IMR-90 (cell line): ENCODE measurements around the gene ERLIN1. TPM values are rescaled to one million over a fixed set of nuclear protein-coding genes. Genes with fewer than 3 reads are reported as not detected.

Source experiments
- ATAC-seq: fragments of 200-7000 bp; cut with Tn5 transposase; 2 replicates; pipeline ENCODE4 v1.9.1; 2020; ENCODE audit warnings: low read depth, mild to moderate bottlenecking, moderate library complexity
- BruUV-seq: library from RNA; stranded (reverse); fragments of 400-500 nt; replicated peaks from 2 replicates; lab custom pipeline; 2021; lab: Mats Ljungman, UMichigan
- CTCF ChIA-PET: fragments of 300-600 bp; formaldehyde crosslinking; extraction: SDS; loops from one replicate; lab custom pipeline; 2021; ENCODE audit warnings: antibody characterized with exemption; lab: Yijun Ruan, JAX
- POLR2A ChIA-PET: fragments of 300-600 bp; sonication (Branson Sonifier 250); formaldehyde crosslinking; loops from one replicate; lab custom pipeline; 2022; ENCODE audit warnings: antibody characterized with exemption; ENCODE audit not compliant: unreplicated experiment; lab: Charles Lee
- DNase-seq: peaks from one replicate; pipeline ENCODE4 v3.0.0; 2013
- H2AFZ ChIP-seq: replicated peaks from 2 replicates; pipeline ENCODE3; 2013; ENCODE audit warnings: low read length, mild to moderate bottlenecking; ENCODE audit not compliant: poor library complexity
- H2AK5ac ChIP-seq: 2 replicates; pipeline ENCODE4 v1.6.1; 2013; ENCODE audit warnings: low read depth, low read length, inconsistent platforms
- H2AK9ac ChIP-seq: replicated peaks from 2 replicates; pipeline ENCODE3; 2013; ENCODE audit warnings: mild to moderate bottlenecking, low read depth, low read length, moderate library complexity; ENCODE audit not compliant: poor library complexity
- H2BK120ac ChIP-seq: 2 replicates; pipeline ENCODE4 v1.6.1; 2013; ENCODE audit warnings: low read depth, low read length, inconsistent platforms
- H2BK15ac ChIP-seq: 3 replicates; pipeline ENCODE4 v1.6.1; 2013; ENCODE audit warnings: low read depth, low read length, inconsistent platforms
- H2BK20ac ChIP-seq: 2 replicates; pipeline ENCODE4 v1.6.1; 2013; ENCODE audit warnings: low read depth, mild to moderate bottlenecking, inconsistent platforms, low read length, moderate library complexity
- H2BK5ac ChIP-seq: 2 replicates; pipeline ENCODE4 v1.6.1; 2013; ENCODE audit warnings: mild to moderate bottlenecking, low read depth, low read length, inconsistent platforms; ENCODE audit not compliant: poor library complexity, severe bottlenecking
- H3K14ac ChIP-seq: replicated peaks from 2 replicates; pipeline ENCODE4 v1.6.1; 2013; ENCODE audit warnings: low read depth, low read length, inconsistent platforms
- H3K18ac ChIP-seq: 2 replicates; pipeline ENCODE4 v1.6.1; 2013; ENCODE audit warnings: low read depth, low read length, control low read depth
- H3K23ac ChIP-seq: 2 replicates; pipeline ENCODE4 v1.6.1; 2013; ENCODE audit warnings: low read depth, low read length, inconsistent platforms
- H3K27ac ChIP-seq: 2 replicates; pipeline ENCODE4 v1.5.1; 2013; ENCODE audit warnings: mild to moderate bottlenecking, control low read depth, low read length; ENCODE audit not compliant: insufficient read depth
- H3K27me3 ChIP-seq: 2 replicates; pipeline ENCODE4 v1.6.1; 2013; ENCODE audit warnings: low read length; ENCODE audit not compliant: control insufficient read depth, insufficient read depth
- H3K36me3 ChIP-seq: 2 replicates; pipeline ENCODE4 v1.6.1; 2013; ENCODE audit warnings: low read length, mixed read lengths; ENCODE audit not compliant: control insufficient read depth, insufficient read depth
- H3K4ac ChIP-seq: 2 replicates; pipeline ENCODE4 v1.6.1; 2013; ENCODE audit warnings: low read depth, low read length, inconsistent platforms
- H3K4me1 ChIP-seq: 2 replicates; pipeline ENCODE4 v1.6.1; 2013; ENCODE audit warnings: low read length, mixed read lengths; ENCODE audit not compliant: control insufficient read depth, insufficient read depth
- H3K4me2 ChIP-seq: 2 replicates; pipeline ENCODE4 v1.6.1; 2013; ENCODE audit warnings: low read depth, mild to moderate bottlenecking, control low read depth, low read length, moderate library complexity
- H3K4me3 ChIP-seq: 2 replicates; pipeline ENCODE4 v1.5.1; 2013; ENCODE audit warnings: low read depth, mild to moderate bottlenecking, control low read depth, low read length, moderate library complexity; ENCODE audit not compliant: insufficient read depth
- H3K56ac ChIP-seq: 2 replicates; pipeline ENCODE4 v1.6.1; 2013; ENCODE audit warnings: low read length, inconsistent platforms; ENCODE audit not compliant: insufficient read depth; ENCODE audit errors: extremely low read depth
- H3K79me1 ChIP-seq, 2 experiments: 2 replicates each; pipeline ENCODE4 v1.6.1; 2013; ENCODE audit warnings: low read length in 2 of 2, inconsistent platforms in 1 of 2, low read depth in 1 of 2
- H3K9ac ChIP-seq: 2 replicates; pipeline ENCODE4 v1.6.1; 2013; ENCODE audit warnings: low read depth, low read length, control low read depth
- H3K9me1 ChIP-seq: 2 replicates; pipeline ENCODE4 v1.6.1; 2013; ENCODE audit warnings: low read length, inconsistent platforms; ENCODE audit not compliant: insufficient read depth
- H3K9me3 ChIP-seq: 2 replicates; pipeline ENCODE4 v1.6.1; 2013; ENCODE audit warnings: low read length; ENCODE audit not compliant: control insufficient read depth, insufficient read depth
- H4K20me1 ChIP-seq: 2 replicates; pipeline ENCODE4 v1.6.1; 2013; ENCODE audit warnings: low read length, inconsistent platforms; ENCODE audit not compliant: insufficient read depth
- H4K5ac ChIP-seq: 2 replicates; pipeline ENCODE4 v1.6.1; 2013; ENCODE audit warnings: mild to moderate bottlenecking, low read depth, low read length, control low read depth
- H4K8ac ChIP-seq, 2 experiments: 2 replicates each; pipeline ENCODE4 v1.6.1; 2013; ENCODE audit warnings: low read depth in 2 of 2, low read length in 2 of 2, control low read depth in 1 of 2, inconsistent platforms in 1 of 2
- H4K91ac ChIP-seq: 2 replicates; pipeline ENCODE4 v1.6.1; 2013; ENCODE audit warnings: low read depth, low read length, inconsistent platforms; ENCODE audit not compliant: insufficient read depth
- BHLHE40 ChIP-seq: fragments of 150-350 bp; IDR thresholded peaks from 2 replicates; pipeline ENCODE4 v1.6.1; 2016; ENCODE audit warnings: mild to moderate bottlenecking, low read depth, low read length
- CEBPB ChIP-seq: IDR thresholded peaks from 2 replicates; pipeline ENCODE4 v1.6.1; 2012; ENCODE audit warnings: low read depth, low read length, improper control_type of control experiment
- CHD1 ChIP-seq: IDR thresholded peaks from 2 replicates; pipeline ENCODE4 v1.6.1; 2012; ENCODE audit warnings: low read depth, low read length, improper control_type of control experiment
- CTCF ChIP-seq: conservative IDR thresholded peaks from 2 replicates; pipeline ENCODE4 v1.5.1; 2012; ENCODE audit warnings: mild to moderate bottlenecking, low read depth, low read length, improper control_type of control experiment
- ELK1 ChIP-seq: fragments of 150-350 bp; IDR thresholded peaks from 2 replicates; pipeline ENCODE4 v1.6.1; 2016; ENCODE audit warnings: low read depth, mild to moderate bottlenecking, low read length, moderate library complexity, borderline replicate concordance
- FOS ChIP-seq: fragments of 150-350 bp; IDR thresholded peaks from 2 replicates; pipeline ENCODE4 v1.6.1; 2016; ENCODE audit warnings: low read depth, low read length
- MAFK ChIP-seq: IDR thresholded peaks from 2 replicates; pipeline ENCODE4 v1.6.1; 2012; ENCODE audit warnings: low read depth, low read length, improper control_type of control experiment
- MAZ ChIP-seq: IDR thresholded peaks from 2 replicates; pipeline ENCODE4 v1.6.1; 2012; ENCODE audit warnings: low read depth, mild to moderate bottlenecking, low read length, improper control_type of control experiment, moderate library complexity, borderline replicate concordance
- MXI1 ChIP-seq: IDR thresholded peaks from 2 replicates; pipeline ENCODE4 v1.6.1; 2012; ENCODE audit warnings: low read depth, mild to moderate bottlenecking, low read length, moderate library complexity, borderline replicate concordance
- NFE2L2 ChIP-seq: fragments of 150-350 bp; IDR thresholded peaks from 2 replicates; pipeline ENCODE4 v1.6.1; 2016; ENCODE audit warnings: low read depth, mild to moderate bottlenecking, low read length
- POLR2A ChIP-seq: IDR thresholded peaks from 2 replicates; pipeline ENCODE4 v1.6.1; 2012; ENCODE audit warnings: mild to moderate bottlenecking, low read depth, low read length
- RCOR1 ChIP-seq: IDR thresholded peaks from 2 replicates; pipeline ENCODE4 v1.6.1; 2012; ENCODE audit warnings: mild to moderate bottlenecking, low read length, improper control_type of control experiment; ENCODE audit not compliant: insufficient replicate concordance
- RFX5 ChIP-seq: IDR thresholded peaks from 2 replicates; pipeline ENCODE4 v1.8.0; 2012; ENCODE audit warnings: low read depth, mild to moderate bottlenecking, low read length, moderate library complexity
- SMC3 ChIP-seq: fragments of 150-350 bp; IDR thresholded peaks from 2 replicates; pipeline ENCODE4 v1.6.1; 2016; ENCODE audit warnings: low read depth, mild to moderate bottlenecking, antibody characterized with exemption, low read length, moderate library complexity
- USF2 ChIP-seq: fragments of 150-350 bp; IDR thresholded peaks from 2 replicates; pipeline ENCODE4 v1.6.1; 2017; ENCODE audit warnings: mild to moderate bottlenecking, antibody characterized with exemption, low read length, low read depth
- WGBS, 2 experiments: methylation state at CpG; one replicate each; pipeline versions ENCODE4 v1.1.5 to v1.1.7; 2013; ENCODE audit warnings: missing lambda C conversion rate in 2 of 2; ENCODE audit not compliant: insufficient read length in 1 of 2; ENCODE audit errors: extremely low coverage in 2 of 2; 5-methylcytosine and 5-hydroxymethylcytosine counted together
- dilution Hi-C: fragments of 300-500 bp; cut with HindIII; formaldehyde crosslinking; loops from one replicate; pipeline ENCODE4 v1.14.3; 2018; ENCODE audit warnings: low sequenced_read_pairs; ENCODE audit not compliant: unreplicated experiment
- in situ Hi-C: fragments of 300-500 bp; cut with MboI; formaldehyde crosslinking; loops from 3 replicates; pipeline ENCODE4 v1.14.3; 2019; ENCODE audit warnings: low sequenced_read_pairs, inconsistent platforms, mixed read lengths
- intact Hi-C: fragments of 100-400 bp; cut with micrococcal nuclease; formaldehyde crosslinking; loops from 2 replicates; pipeline ENCODE4 v1.10.0; 2022
- polyA plus RNA-seq, 3 experiments: library from polyadenylated mRNA; depleted of rRNA; stranded (reverse); fragments of >200 nt; gene quantifications; 2 replicates each; pipeline ENCODE4 v1.2.3, GENCODE V29; 2012; ENCODE audit warnings: low replicate concordance in 1 of 3
- total RNA-seq: library from RNA; depleted of rRNA; stranded (reverse); fragments of >200 nt; gene quantifications from 2 replicates; pipeline ENCODE4 v1.2.3, GENCODE V29; 2012

The ERLIN1 gene
- total and polyA plus RNA-seq, 2 of the 4 experiments (the other 2 are of a cell fraction): 31.5 to 33.9 TPM

GRCh38 chr10:100151723-100152300 lies 34.0 kb downstream of the ERLIN1 start:
- no peak overlapping the region for H3K23ac ChIP-seq
- no peak overlapping the region for H3K14ac ChIP-seq
- in situ Hi-C loops: no loop called here
- H4K91ac ChIP-seq: no peak overlapping the region
- peaks cover 23% of the 10 kb centered on the region for H3K36me3 ChIP-seq
- DNase-seq: no peak
- no TSS peak for BruUV-seq
- no peak overlapping the region for H3K4me3 ChIP-seq
- no peak overlapping the region for H3K18ac ChIP-seq
- H3K56ac ChIP-seq: no peak overlapping the region
- no peak overlapping the region for H2BK20ac ChIP-seq
- ChIA-PET CTCF (no interaction called here), POLR2A (no interaction called here)
- H4K8ac ChIP-seq: no peak overlapping the region
- H4K20me1 ChIP-seq: no peaks in the 10 kb centered on the region
- H3K79me1 ChIP-seq: peaks cover 5 to 6% of the 10 kb centered on the region in 2 experiments; a peak in 2 of 4 replicates
- no peak overlapping the region for H2BK5ac ChIP-seq
- no peaks in the 10 kb centered on the region for H3K4me1 ChIP-seq
- H2BK120ac ChIP-seq: no peak overlapping the region
- dilution Hi-C loops: no loop called here
- no peak overlapping the region for H2BK15ac ChIP-seq
- H3K9me3 ChIP-seq: no peaks in the 10 kb centered on the region
- intact Hi-C loops: no loop called here
- H3K27me3 ChIP-seq: no peaks in the 10 kb centered on the region
- no CpG with 5 or more reads among the region's 6 CpGs for WGBS, 2 experiments
- H3K9ac ChIP-seq: no peak overlapping the region
- H3K4me2 ChIP-seq: no peak overlapping the region
- TF ChIP-seq MAZ: no peak
- TF ChIP-seq ELK1: no peak
- TF ChIP-seq BHLHE40: no peak
- TF ChIP-seq FOS: no peak
- no peak for TF ChIP-seq CHD1
- no peak for TF ChIP-seq NFE2L2
- no peak for TF ChIP-seq CEBPB
- TF ChIP-seq USF2: no peak
- no peak for TF ChIP-seq RFX5
- no peak for TF ChIP-seq MXI1
- TF ChIP-seq MAFK: no peak
- no peak for TF ChIP-seq SMC3
- no peak for TF ChIP-seq POLR2A
- TF ChIP-seq CTCF: no peak
- TF ChIP-seq RCOR1: no peak
- H2AK9ac ChIP-seq: no peak overlapping the region
- H2AK5ac ChIP-seq: no peak overlapping the region
- H3K27ac ChIP-seq: no peak overlapping the region
- no peak overlapping the region for H4K5ac ChIP-seq
- H3K9me1 ChIP-seq: 0 out of 2 replicates have a peak, but pooled peaks cover 3% of the 10 kb centered on the region
- no peak overlapping the region for H3K4ac ChIP-seq
- no peak overlapping the region for H2AFZ ChIP-seq
- no peak for ATAC-seq
